HepG2 (cell line): Measurements from ENCODE around the gene PAK1.

ENCODE experiments used
- EP300 ChIP-seq, 3 experiments: sonication (generic) in 1 of 3; formaldehyde crosslinking in 1 of 3; IDR thresholded peaks; 2 replicates each; pipeline versions ENCODE4 v1.5.1 to v1.6.1; 2011 to 2020; ENCODE audit warnings: low read depth in 2 of 3, low read length in 2 of 3, borderline replicate concordance in 1 of 3, improper control_type of control experiment in 1 of 3, mild to moderate bottlenecking in 1 of 3, missing genetic modification reagents in 1 of 3, moderate library complexity in 1 of 3
- ESRRA ChIP-seq: sonication (generic); formaldehyde crosslinking; IDR thresholded peaks from 2 replicates; pipeline ENCODE4 v1.5.1; 2020; ENCODE audit warnings: mild to moderate bottlenecking, low read depth, missing genetic modification reagents
- EZH2 ChIP-seq: conservative IDR thresholded peaks from 2 replicates; pipeline ENCODE4 v1.6.1; 2012; ENCODE audit warnings: mild to moderate bottlenecking, low read depth, low read length, moderate library complexity
- ZFP36 ChIP-seq: fragments of 150-350 bp; IDR thresholded peaks from 2 replicates; pipeline ENCODE4 v1.6.1; 2018; ENCODE audit warnings: borderline replicate concordance, low read length, low read depth; ENCODE audit not compliant: partially characterized antibody
- ZKSCAN8 ChIP-seq: IDR thresholded peaks from 2 replicates; pipeline ENCODE4 v1.6.1; 2016; ENCODE audit warnings: borderline replicate concordance, missing genetic modification reagents, missing compliant biosample characterization
- TF ChIP-seq, protein P1 (sequence below): sonication (generic); formaldehyde crosslinking; IDR thresholded peaks from 2 replicates; pipeline ENCODE4 v1.5.0; 2020; ENCODE audit warnings: mild to moderate bottlenecking, missing genetic modification reagents, moderate library complexity

DNA sequence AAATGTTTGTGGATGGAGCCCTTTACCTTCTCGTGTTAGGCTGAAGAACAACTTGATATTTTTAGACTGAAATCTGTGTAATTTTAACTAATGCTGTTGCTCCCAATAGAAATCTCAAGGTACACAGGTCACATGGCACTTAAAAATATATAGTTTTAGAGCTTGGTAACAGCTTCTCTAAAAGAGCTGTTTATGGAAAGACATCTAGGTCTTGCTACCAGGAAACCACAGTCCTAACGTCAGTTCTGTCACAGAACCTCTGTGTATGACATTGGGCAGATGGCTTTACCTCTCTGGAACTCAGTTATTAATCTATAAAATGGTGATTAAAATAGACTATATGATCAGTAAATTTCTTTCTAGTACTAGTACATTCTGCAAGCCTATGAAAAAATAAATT is 35.4 kb downstream of the PAK1 start:
- TF ChIP-seq EZH2 (no peak), ESRRA (no peak), ZKSCAN8 (CRISPR knock-in tag) (no peak), ZFP36 (no peak), EP300 (IDR thresholded peaks at IDR 0.05; ENCODE audit: low read depth in 2 of 2, low read length in 2 of 2) (no peak), EP300 (CRISPR knock-in tag; IDR thresholded peaks at IDR 0.05; ENCODE audit: borderline replicate concordance) (no peak)
- TF ChIP-seq, protein P1, sequence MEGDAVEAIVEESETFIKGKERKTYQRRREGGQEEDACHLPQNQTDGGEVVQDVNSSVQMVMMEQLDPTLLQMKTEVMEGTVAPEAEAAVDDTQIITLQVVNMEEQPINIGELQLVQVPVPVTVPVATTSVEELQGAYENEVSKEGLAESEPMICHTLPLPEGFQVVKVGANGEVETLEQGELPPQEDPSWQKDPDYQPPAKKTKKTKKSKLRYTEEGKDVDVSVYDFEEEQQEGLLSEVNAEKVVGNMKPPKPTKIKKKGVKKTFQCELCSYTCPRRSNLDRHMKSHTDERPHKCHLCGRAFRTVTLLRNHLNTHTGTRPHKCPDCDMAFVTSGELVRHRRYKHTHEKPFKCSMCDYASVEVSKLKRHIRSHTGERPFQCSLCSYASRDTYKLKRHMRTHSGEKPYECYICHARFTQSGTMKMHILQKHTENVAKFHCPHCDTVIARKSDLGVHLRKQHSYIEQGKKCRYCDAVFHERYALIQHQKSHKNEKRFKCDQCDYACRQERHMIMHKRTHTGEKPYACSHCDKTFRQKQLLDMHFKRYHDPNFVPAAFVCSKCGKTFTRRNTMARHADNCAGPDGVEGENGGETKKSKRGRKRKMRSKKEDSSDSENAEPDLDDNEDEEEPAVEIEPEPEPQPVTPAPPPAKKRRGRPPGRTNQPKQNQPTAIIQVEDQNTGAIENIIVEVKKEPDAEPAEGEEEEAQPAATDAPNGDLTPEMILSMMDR (CRISPR knock-in tag), result no peak
